Loucy (cell line): ENCODE measurements around the gene DUSP6.
A peak's percentile ranks its signal among the peaks of the same experiment; 100 is the strongest.

Experiments used
- H2AFZ ChIP-seq: fragments of 200-600 bp; sonication (generic); 2 replicates; pipeline ENCODE4 v1.6.0; 2016; ENCODE audit warnings: antibody characterized with exemption, mild to moderate bottlenecking, low read length, moderate library complexity
- H3F3A ChIP-seq: fragments of 200-600 bp; 2 replicates; pipeline ENCODE4 v1.6.0; 2016; ENCODE audit warnings: antibody characterized with exemption, low read depth, mild to moderate bottlenecking
- H3K27me3 ChIP-seq: fragments of 200-600 bp; sonication (generic); 2 replicates; pipeline ENCODE4 v1.6.1; 2014; ENCODE audit warnings: low read length, mild to moderate bottlenecking; ENCODE audit not compliant: insufficient read depth, poor library complexity, severe bottlenecking
- H3K36me3 ChIP-seq: fragments of 200-600 bp; sonication (generic); 2 replicates; pipeline ENCODE4 v1.6.1; 2016; ENCODE audit warnings: low read length; ENCODE audit not compliant: insufficient read depth
- H3K4me1 ChIP-seq: fragments of 200-600 bp; sonication (generic); 2 replicates; pipeline ENCODE4 v1.5.1; 2014; ENCODE audit warnings: low read length, mild to moderate bottlenecking; ENCODE audit not compliant: insufficient read depth, poor library complexity, severe bottlenecking
- H3K4me2 ChIP-seq: fragments of 200-600 bp; sonication (generic); 2 replicates; pipeline ENCODE4 v1.6.0; 2014; ENCODE audit warnings: antibody characterized with exemption, low read length, low read depth, mild to moderate bottlenecking; ENCODE audit not compliant: poor library complexity, severe bottlenecking
- H3K4me3 ChIP-seq: fragments of 200-600 bp; sonication (generic); 2 replicates; pipeline ENCODE4 v1.5.1; 2014; ENCODE audit warnings: low read length, mild to moderate bottlenecking, mixed read lengths; ENCODE audit not compliant: poor library complexity, severe bottlenecking
- H3K79me2 ChIP-seq: fragments of 200-600 bp; sonication (generic); 2 replicates; pipeline ENCODE4 v1.6.1; 2014; ENCODE audit warnings: low read length; ENCODE audit not compliant: insufficient read depth
- H3K9ac ChIP-seq: fragments of 200-600 bp; sonication (generic); 2 replicates; pipeline ENCODE4 v1.6.0; 2014; ENCODE audit warnings: mild to moderate bottlenecking, low read depth, low read length, moderate library complexity; ENCODE audit not compliant: poor library complexity, severe bottlenecking
- H3K9me2 ChIP-seq: fragments of 200-600 bp; sonication (generic); replicated peaks from 2 replicates; pipeline ENCODE4 v1.6.1; 2016; ENCODE audit warnings: low read depth, low read length, mixed read lengths
- H3K9me3 ChIP-seq: fragments of 200-600 bp; sonication (generic); 2 replicates; pipeline ENCODE4 v1.6.1; 2014; ENCODE audit warnings: mild to moderate bottlenecking, antibody characterized with exemption, low read length, low read depth; ENCODE audit not compliant: insufficient read depth
- H4K20me1 ChIP-seq: fragments of 200-600 bp; sonication (generic); 2 replicates; pipeline ENCODE4 v1.6.0; 2014; ENCODE audit warnings: antibody characterized with exemption, low read length, mild to moderate bottlenecking; ENCODE audit not compliant: insufficient read depth, poor library complexity, severe bottlenecking
- EZH2phosphoT487 ChIP-seq: fragments of 200-600 bp; IDR thresholded peaks from 2 replicates; pipeline ENCODE4 v1.6.1; 2018; ENCODE audit warnings: antibody characterized with exemption, mild to moderate bottlenecking, moderate library complexity, borderline replicate concordance
- TF ChIP-seq, protein P1 (sequence below): fragments of 200-600 bp; sonication (generic); conservative IDR thresholded peaks from 2 replicates; pipeline ENCODE4 v1.5.1; 2014; ENCODE audit warnings: mild to moderate bottlenecking, antibody characterized with exemption, low read length

The DUSP6 gene

DNA sequence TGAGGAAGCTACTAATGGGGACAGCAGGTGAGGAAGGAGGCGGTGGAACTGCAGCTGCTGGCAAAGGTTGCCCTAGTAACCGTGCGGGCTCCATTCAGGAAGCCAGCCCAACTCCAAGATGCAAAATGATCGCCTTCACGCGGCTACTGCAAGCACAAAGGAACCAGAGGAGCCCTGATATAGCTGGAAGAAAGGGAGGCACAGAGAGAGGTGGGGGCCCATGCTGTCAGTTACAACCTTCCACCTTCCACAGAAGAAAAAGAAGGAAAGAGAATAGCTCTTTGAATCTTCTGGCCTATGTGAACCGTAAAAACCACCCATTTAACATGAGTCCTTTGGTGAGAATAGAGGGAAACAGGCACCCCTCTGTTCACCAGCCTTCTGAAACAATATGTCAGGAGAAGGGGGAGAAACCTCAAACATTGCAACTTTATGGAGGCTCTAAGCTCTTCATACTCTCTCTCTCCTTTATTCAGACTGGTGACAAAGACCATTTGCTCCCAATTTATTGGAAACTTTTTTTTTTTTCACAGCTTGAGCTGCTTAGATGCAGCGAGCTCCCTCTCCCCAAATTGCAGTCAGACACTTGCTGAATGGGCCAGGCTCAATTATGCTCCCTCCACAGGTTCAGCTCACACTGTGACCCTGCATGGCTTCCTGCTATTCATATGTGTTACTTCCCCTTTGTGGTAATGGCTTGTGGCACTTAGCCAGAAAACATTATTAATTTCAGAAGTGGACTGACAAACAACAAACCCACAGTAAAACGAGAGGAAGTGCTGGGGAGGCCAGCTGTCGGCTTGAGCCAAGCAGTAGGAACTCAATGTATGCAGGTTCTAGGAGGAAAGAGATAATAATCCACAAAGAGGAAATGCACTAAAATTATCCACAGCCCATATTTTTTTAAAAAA lies 6.2 kb downstream of the DUSP6 start:
- Histone ChIP-seq H3K36me3 (no peaks in the 10 kb centered on the region), H3K4me1 (peaks cover 69% of the 10 kb centered on the region), H3F3A (peaks cover 13% of the 10 kb centered on the region), H3K4me3 (peak overlapping the region; percentile 67), H3K27me3 (peaks cover 11% of the 10 kb centered on the region), H4K20me1 (no peaks in the 10 kb centered on the region), H3K4me2 (peak overlapping the region; percentile 88), H2AFZ (no peak overlapping the region), H3K9ac (peak overlapping the region; percentile 64), H3K9me3 (no peaks in the 10 kb centered on the region), H3K9me2 (no peaks in the 10 kb centered on the region), H3K79me2 (peaks cover 37% of the 10 kb centered on the region)
- TF ChIP-seq EZH2phosphoT487, result no peak
- TF ChIP-seq, protein P1, sequence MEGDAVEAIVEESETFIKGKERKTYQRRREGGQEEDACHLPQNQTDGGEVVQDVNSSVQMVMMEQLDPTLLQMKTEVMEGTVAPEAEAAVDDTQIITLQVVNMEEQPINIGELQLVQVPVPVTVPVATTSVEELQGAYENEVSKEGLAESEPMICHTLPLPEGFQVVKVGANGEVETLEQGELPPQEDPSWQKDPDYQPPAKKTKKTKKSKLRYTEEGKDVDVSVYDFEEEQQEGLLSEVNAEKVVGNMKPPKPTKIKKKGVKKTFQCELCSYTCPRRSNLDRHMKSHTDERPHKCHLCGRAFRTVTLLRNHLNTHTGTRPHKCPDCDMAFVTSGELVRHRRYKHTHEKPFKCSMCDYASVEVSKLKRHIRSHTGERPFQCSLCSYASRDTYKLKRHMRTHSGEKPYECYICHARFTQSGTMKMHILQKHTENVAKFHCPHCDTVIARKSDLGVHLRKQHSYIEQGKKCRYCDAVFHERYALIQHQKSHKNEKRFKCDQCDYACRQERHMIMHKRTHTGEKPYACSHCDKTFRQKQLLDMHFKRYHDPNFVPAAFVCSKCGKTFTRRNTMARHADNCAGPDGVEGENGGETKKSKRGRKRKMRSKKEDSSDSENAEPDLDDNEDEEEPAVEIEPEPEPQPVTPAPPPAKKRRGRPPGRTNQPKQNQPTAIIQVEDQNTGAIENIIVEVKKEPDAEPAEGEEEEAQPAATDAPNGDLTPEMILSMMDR, result no peak

DNA sequence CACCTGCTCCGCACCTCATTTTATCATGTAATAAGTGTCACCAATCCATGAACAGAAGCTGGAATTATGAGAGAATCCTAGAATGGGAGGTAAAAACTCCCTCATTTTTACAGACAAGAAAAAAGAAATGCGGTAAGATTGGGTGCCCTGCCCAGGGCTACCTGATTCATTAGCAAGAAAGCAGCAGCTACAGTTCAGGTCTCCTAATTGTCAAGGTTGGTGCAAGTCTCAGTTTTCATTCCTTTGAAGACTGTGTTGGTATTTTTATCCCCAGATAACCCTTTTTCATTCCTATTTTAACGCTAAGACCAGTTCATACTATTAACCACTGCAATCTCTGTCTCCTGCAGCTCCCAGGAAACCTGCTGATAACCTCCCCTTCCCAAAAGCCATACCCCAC lies 6.9 kb downstream of the DUSP6 start:
- Histone ChIP-seq H3K9me3 (no peaks in the 10 kb centered on the region), H3K27me3 (peaks cover 4% of the 10 kb centered on the region), H3K4me1 (peaks cover 69% of the 10 kb centered on the region), H3K9me2 (no peaks in the 10 kb centered on the region), H3K9ac (peak overlapping the region; percentile 64), H3K36me3 (no peaks in the 10 kb centered on the region), H3K4me2 (peak overlapping the region; percentile 88), H3K79me2 (peaks cover 30% of the 10 kb centered on the region), H3F3A (peaks cover 13% of the 10 kb centered on the region), H4K20me1 (no peaks in the 10 kb centered on the region), H3K4me3 (peak overlapping the region; percentile 67), H2AFZ (no peak overlapping the region)
- TF ChIP-seq, protein P1, result no peak
- TF ChIP-seq EZH2phosphoT487, result no peak

DNA sequence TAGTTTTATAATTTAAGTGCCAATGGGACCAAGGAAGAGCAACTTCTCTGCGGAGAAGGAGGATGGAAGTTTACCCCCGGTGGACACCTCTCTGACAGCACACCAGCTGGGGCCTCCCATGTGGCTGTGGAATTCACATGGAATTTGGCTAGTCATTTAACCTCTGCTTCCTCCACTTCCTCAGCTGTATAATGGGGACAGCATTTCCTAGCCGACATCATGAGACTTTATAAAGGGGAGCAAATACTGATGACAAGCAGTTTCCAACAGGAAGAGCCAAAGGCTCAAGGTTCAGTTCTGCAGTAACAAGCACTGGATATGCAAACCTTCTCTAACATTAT lies 7.5 kb downstream of the DUSP6 start:
- no peaks in the 10 kb centered on the region for H3K9me2 ChIP-seq

More for the DNA sequence above, 7.5 kb downstream of the DUSP6 start:
- Histone ChIP-seq H3K9ac (no peak overlapping the region), H3F3A (peaks cover 13% of the 10 kb centered on the region), H3K79me2 (peaks cover 24% of the 10 kb centered on the region), H4K20me1 (no peaks in the 10 kb centered on the region), H3K9me3 (no peaks in the 10 kb centered on the region), H3K36me3 (no peaks in the 10 kb centered on the region), H3K4me1 (peaks cover 64% of the 10 kb centered on the region), H3K27me3 (no peaks in the 10 kb centered on the region), H3K4me2 (no peak overlapping the region), H3K4me3 (no peak overlapping the region), H2AFZ (no peak overlapping the region)
- no peak for TF ChIP-seq EZH2phosphoT487
- TF ChIP-seq, protein P1, result no peak
